Stimulated activated CD4-positive, alpha-beta T cell treated with anti-CD3 and anti-CD28 coated beads, Interleukin-2, amount 100 ng/mL, for 24 hours (primary cell): ENCODE results near the gene ZYG11A.
"Not testable (repeated sequence)": the region's sequence is repeated elsewhere in the genome, so short reads cannot be mapped to it uniquely, and the experiment has no call there.

Experiments used
- DNase-seq, 2 donors: peaks; one replicate each; pipeline ENCODE4 v3.0.0-alpha.2; 2020

The ZYG11A gene

DNA sequence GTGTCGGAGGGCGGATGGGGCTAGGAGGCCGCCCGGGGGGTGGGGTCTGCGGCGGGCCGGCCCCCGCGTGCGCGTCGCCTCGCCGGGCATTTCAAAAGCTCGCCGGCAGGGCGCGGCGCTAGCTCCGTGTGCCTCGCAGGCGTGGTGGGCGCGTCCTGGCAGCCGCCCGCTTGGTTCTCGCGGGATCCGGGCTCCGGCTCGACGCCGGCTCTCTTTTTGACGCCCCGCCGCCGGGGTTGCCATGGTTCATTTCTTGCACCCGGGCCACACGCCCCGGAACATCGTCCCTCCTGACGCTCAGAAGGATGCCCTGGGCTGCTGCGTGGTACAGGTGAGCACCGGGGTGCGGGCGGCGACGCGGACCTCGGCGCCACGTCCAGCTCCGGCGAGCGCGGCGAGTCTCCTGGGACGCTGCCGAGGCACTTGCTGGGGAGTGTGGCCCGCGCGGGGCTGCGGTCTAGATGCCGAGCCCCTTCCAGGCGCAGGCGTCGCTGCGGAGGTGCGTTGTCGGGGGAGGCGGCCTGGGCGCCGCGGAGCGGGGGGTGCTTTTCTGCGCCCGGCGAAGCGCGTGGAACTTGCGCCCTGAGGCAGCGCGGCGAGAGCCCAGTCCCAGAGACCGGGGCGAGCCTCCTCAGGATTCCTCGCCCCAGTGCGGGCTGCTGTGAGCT, at the start of gene ZYG11A:
ZYG11A (plus strand) TSS at position 118 of the 668 bp plus-strand sequence; CDS start at position 242, 124 bp downstream.
- peak; percentile 70 to 81 for DNase-seq

- not testable (repeated sequence) for DNase-seq
These were observed 48.8 kb upstream of the ZYG11A start for GRCh38 chr1:52793717-52794116.

- DNase-seq = no peak
These were observed 47.1 kb upstream of the ZYG11A start for GRCh38 chr1:52795464-52795863.

DNA sequence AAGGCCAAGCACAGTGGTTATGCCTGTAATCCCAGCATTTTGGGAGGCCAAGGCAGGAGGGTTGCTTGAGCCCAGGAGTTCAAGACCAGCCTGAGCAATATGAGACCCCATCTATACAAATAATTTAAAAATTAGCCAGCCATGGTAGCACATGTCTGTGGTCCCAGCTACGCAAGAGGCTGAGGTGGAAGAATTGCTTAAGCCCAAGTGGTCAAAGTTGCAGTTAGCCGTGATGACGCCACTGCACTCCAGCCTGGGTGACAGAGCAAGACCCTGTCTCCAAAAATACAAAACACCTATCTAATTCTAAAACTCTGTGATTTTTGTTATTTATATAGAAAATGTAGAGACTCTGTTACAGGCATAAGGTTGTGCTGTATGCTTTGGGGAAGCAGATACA, 44.2 kb upstream of the ZYG11A start:
- DNase-seq = no peak

DNA sequence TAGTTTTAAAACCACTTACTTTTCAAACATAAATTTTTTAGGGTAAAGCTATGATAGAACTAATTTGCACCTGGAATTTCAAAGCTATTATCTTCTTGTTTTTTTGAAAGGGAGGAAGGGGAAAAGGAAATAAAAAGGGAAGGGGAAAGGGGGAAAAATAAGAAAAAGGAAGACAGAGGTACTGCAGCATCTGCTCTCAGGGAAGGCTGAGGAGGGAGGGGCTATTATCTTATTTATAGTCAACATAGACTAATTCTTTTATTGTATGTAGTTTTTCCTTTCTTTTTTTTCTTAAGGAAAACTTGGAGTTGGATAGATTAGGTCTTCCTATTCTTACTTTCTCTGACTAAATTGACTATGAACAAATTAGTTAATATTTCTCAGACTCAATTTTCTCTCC, 41.5 kb upstream of the ZYG11A start:
- no peak for DNase-seq

DNA sequence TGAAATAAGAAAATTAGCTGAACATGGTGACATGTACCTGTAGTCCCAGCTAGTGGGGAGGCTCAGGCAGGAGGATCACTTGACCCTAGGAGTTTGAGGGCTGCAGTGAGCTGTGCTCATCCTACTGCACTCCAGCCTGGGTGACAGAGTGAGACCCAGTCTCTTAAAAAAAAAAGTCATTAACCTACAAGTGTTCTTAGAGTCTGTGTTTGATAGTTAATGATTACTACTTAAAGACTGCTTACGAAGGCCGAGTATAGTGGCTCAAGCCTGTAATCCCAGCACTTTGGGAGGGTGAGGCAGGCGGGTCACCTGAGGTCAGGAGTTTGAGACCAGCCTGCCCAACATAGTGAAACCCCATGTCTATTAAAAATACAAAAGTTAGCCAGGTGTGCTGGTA, 38.5 kb upstream of the ZYG11A start:
- not testable (repeated sequence) for DNase-seq

DNA sequence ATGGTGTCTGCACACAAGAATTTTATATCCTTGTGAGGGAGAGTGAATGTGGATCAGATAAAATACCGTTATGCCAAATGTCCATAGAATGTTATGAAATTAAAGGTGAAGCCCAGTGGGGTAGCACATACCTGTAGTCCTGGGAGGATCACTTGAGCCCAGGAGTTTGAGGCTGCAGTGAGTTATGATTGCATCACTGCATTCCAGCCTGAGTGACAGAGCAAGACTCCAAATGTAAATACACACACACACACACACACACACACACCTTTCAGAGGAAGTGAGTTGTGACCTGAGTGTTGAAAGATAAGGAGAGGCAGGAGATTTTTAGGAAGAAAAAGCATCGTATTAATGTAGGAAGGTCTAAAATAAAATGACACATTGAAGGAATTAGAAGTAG, 28.1 kb upstream of the ZYG11A start:
- no peak for DNase-seq

DNA sequence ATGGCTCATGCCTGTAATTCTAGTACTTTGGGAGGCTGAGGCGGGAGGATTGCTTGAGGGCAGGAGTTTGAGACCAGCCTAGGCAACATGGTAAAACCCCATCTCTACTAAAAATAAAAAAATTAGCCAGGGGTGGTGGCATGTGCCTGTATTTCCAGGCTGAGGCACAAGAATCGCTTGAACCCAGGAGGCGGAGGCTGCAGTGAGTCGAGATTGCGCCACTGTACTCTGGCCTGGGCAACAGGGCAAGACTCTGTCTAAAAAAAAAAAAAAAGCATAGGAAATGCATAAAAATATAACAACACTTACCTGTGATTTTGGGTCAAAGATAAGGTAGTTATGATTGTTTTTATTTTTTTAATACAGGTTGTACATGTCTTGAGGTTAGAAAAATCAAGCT, 21.7 kb upstream of the ZYG11A start:
- DNase-seq = not testable (repeated sequence)

GRCh38 chr1:52825868-52826267, 16.7 kb upstream of the ZYG11A start:
- no peak for DNase-seq

DNA sequence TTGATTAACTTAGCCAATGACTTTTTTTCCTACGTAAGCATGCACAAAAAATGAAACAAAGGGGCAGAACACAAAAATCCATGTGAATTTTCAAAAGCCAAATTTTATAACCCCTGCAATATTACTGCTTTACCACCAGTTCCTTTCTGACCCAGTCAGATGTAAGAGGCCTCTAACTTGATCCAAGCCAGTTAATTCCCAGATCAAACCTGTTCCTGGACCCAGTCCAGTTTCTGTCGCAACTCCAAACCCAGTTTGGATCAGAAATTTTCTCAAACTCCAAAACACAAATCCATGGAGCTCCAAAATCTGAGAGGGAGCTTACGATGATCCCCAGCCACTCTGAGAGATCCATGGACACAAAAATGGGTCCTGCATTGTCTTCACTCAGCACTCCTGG, 7.8 kb upstream of the ZYG11A start:
- no peak for DNase-seq

- no peak for DNase-seq
These were observed 6.5 kb upstream of the ZYG11A start for GRCh38 chr1:52836035-52836434.

DNA sequence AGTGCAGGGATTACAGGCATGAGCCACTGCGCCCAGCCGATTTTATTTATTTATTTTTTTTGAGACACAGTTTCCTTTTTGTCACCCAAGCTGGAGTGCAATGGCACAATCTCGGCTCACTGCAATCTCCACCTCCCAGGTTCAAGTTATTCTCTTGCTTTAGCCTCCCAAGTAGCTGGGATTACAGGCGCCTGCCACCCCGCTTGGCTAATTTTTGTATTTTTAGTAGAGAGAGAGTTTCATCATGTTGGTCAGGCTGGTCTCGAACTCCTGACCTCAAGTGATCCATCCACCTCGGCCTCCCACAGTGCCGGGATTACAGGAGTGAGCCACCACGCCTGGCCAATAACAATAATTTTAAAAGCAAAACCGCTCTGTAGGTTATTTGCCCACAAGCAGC, 3.4 kb upstream of the ZYG11A start:
- DNase-seq = not testable (repeated sequence)

DNA sequence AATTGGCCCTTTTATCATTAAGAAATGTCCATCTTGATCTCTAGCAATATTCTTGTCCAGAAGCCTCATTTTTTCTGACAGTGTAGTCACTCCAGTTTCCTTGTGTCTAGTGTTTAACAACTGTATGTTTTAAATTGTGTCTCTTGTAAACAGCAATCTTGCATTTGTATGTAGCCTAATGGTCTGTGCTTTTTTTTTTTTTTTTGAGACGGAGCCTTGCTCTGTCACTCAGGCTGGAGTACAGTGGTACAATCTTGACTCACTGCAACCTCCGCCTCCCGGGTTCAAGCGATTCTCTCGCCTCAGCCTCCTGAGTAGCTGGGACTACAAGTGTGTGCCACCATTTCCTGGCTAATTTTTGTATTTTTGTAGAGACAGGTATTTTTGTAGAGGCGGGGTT, 2.6 kb downstream of the ZYG11A start:
- not testable (repeated sequence) for DNase-seq

DNA sequence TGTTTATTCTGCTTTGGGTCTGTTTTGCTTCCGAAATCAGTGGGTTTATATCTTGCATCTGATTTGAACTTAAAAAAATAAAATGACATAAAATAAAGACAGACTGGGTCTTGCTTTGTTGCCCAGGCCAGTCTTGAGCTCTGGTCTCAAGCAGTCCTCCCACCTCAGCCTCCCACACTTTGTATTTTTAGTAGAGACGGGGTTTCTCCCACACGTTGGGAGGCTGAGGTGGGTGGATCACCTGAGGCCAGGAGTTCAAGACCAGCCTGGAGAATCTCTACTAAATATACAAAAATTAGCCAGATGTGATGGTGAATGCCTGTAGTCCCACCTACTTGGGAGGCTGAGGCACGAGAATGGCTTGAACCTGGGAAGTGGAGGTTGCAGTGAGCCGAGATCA, 5.9 kb downstream of the ZYG11A start:
- no peak for DNase-seq

DNA sequence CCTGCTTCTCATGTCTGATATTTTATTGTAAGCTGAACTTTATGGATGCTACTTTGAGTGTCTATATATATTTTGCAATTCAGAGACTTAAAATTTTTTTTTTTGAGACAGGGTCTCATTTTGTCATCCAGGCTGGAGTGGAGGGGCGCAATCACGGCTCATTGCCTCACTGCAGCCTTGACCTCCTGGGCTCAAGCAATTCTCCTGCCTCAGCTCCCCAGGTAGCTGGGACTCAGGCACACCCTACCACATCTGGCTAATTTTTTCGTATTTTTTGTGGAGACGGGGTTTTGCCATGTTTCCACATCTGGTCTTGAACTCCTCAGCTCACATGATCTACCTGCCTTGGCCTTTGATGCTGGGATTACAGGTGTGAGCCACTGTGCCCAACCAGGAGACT, 8.4 kb downstream of the ZYG11A start:
- DNase-seq = no peak

- DNase-seq = no peak
These were observed 10.3 kb downstream of the ZYG11A start for GRCh38 chr1:52852854-52853253.

- DNase-seq = no peak
These were observed 13.0 kb downstream of the ZYG11A start for GRCh38 chr1:52855584-52855983.

- no peak for DNase-seq
These were observed 13.5 kb downstream of the ZYG11A start for GRCh38 chr1:52856026-52856425.

DNA sequence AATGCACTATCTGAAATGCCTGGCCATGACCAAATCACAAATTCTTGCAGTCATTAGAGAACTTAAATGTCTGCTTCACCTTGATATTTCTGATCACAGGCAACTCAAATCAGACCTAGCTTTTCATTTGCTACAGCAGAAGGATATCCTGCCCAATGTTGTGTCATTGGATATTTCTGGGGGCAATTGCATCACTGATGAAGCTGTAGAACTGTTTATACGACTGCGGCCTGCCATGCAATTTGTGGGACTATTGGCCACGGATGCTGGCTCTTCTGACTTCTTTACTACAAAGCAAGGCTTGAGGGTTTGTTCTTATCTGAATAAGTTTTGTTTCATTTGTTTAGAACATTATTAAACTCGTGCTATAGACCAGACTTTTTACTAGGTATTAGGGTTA, 14.9 kb downstream of the ZYG11A start:
- no peak for DNase-seq

GRCh38 chr1:52862666-52863458, 20.3 kb downstream of the ZYG11A start:
- no peak for DNase-seq

DNA sequence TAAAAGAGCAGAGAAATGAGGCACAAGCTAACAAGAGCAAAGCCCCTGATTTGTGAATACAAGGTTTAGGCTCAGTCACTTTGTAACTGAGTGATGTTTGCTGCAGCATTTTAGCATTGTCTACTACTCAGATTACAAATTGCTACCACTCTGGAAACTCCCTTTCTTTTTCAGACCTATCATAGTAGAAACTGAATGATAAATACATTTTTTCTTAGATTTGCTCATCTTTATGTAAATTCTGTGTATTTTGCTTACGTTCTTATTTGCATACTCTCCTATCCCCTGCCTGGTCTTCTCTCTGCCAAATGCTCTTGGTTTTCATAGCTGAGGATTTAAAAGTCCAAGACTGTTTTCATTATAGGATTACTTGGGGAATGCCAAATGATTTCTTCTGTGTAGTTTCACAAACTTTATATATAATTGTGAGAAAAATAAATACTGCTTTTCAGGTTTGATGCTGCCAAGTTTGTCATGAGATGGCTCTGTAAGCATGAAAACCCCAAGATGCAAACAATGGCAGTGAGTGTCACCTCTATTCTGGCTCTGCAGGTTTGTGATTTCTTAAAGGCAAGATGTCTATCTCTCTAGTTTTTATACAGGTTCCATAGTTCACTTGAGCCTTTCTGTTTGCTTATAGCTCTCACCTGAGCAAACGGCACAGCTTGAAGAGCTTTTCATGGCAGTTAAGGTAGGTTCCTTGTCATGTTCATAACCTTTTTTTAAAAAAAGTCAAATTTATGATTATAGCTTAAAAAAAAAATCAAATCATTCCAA, 24.7 kb downstream of the ZYG11A start:
- DNase-seq = no peak

GRCh38 chr1:52869727-52870126, 27.2 kb downstream of the ZYG11A start:
- DNase-seq = not testable (repeated sequence)

GRCh38 chr1:52876843-52877242, 34.3 kb downstream of the ZYG11A start:
- no peak for DNase-seq

- no peak for DNase-seq
These were observed 35.0 kb downstream of the ZYG11A start for GRCh38 chr1:52877554-52877953.
